RPMI7951 (cell line): Measurements from ENCODE around the gene KIF6. TPM values are rescaled to one million over a fixed set of nuclear protein-coding genes. Genes with fewer than 3 reads are reported as not detected.

ENCODE experiments used
- DNase-seq: peaks from one replicate; pipeline ENCODE4 v3.0.0-alpha.2; 2012; ENCODE audit warnings: low read depth
- total RNA-seq: library from RNA; depleted of rRNA; stranded (reverse); fragments of >200 nt; shearing (Covaris generic); gene quantifications from 2 replicates; pipeline ENCODE4 v1.2.3, GENCODE V29; 2014

Gene KIF6
- total RNA-seq, 1 experiment from 2014 or later: 2.6 TPM

GRCh38 chr6:39594285-39594684, 130.9 kb downstream of the KIF6 start:
- no peak for DNase-seq

- DNase-seq: peak; percentile 7
Measured at GRCh38 chr6:39593646-39594045, 131.6 kb downstream of the KIF6 start.

- no peak for DNase-seq
Measured at GRCh38 chr6:39590871-39591393, 134.3 kb downstream of the KIF6 start.

GRCh38 chr6:39587080-39587479, 138.1 kb downstream of the KIF6 start:
- no peak for DNase-seq

- no peak for DNase-seq
Measured at GRCh38 chr6:39585641-39586040, 139.6 kb downstream of the KIF6 start.

GRCh38 chr6:39577446-39578165, 147.6 kb downstream of the KIF6 start:
- DNase-seq: peak; percentile 3

- DNase-seq: no peak
Measured at GRCh38 chr6:39576556-39577303, 148.5 kb downstream of the KIF6 start.

- no peak for DNase-seq
Measured at GRCh38 chr6:39574991-39575390, 150.2 kb downstream of the KIF6 start.

GRCh38 chr6:39573541-39573940, 151.7 kb downstream of the KIF6 start:
- no peak for DNase-seq

- no peak for DNase-seq
Measured at GRCh38 chr6:39572661-39573340, 152.4 kb downstream of the KIF6 start.

- DNase-seq: peak; percentile 66
Measured at GRCh38 chr6:39568896-39569295, 156.3 kb downstream of the KIF6 start.

- no peak for DNase-seq
Measured at GRCh38 chr6:39567091-39567490, 158.1 kb downstream of the KIF6 start.

- DNase-seq: no peak
Measured at GRCh38 chr6:39566456-39566855, 158.8 kb downstream of the KIF6 start.

GRCh38 chr6:39565956-39566355, 159.3 kb downstream of the KIF6 start:
- DNase-seq: no peak

GRCh38 chr6:39563566-39564311, 161.5 kb downstream of the KIF6 start:
- DNase-seq: no peak

GRCh38 chr6:39561536-39562266, 163.5 kb downstream of the KIF6 start:
- no peak for DNase-seq

- DNase-seq: no peak
Measured at GRCh38 chr6:39560915-39561314, 164.3 kb downstream of the KIF6 start.

- no peak for DNase-seq
Measured at GRCh38 chr6:39558591-39559190, 166.5 kb downstream of the KIF6 start.

- no peak for DNase-seq
Measured at GRCh38 chr6:39558079-39558478, 167.1 kb downstream of the KIF6 start.

- DNase-seq: no peak
Measured at GRCh38 chr6:39555136-39555535, 170.1 kb downstream of the KIF6 start.
